GM12801 (cell line): ENCODE data around the gene SPON2.

ENCODE experiments used
- TF ChIP-seq, protein P1 (sequence below): IDR thresholded peaks from one replicate; pipeline ENCODE4 v1.5.1; 2011; ENCODE audit warnings: control low read depth; ENCODE audit not compliant: insufficient read length; ENCODE audit errors: extremely low read depth

The SPON2 gene

DNA sequence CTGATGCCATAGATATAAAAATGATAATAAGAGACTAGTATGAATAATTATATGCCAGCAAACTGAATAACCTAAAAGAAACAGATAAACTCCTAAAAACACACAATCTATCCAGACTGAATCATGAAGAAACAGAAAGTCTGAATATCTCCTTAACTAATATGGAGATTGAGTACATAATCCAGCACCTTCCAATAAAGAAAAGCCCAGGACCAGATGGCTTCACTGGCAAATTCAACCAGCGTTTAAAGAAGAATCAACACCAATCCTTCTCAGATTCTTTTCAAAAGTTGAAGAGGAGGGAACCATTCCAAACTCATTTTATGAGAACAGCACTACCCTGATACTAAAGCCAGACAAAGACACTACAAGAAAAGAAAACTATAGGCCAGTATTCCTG is 32.5 kb downstream of the SPON2 start:
- TF ChIP-seq, protein P1, sequence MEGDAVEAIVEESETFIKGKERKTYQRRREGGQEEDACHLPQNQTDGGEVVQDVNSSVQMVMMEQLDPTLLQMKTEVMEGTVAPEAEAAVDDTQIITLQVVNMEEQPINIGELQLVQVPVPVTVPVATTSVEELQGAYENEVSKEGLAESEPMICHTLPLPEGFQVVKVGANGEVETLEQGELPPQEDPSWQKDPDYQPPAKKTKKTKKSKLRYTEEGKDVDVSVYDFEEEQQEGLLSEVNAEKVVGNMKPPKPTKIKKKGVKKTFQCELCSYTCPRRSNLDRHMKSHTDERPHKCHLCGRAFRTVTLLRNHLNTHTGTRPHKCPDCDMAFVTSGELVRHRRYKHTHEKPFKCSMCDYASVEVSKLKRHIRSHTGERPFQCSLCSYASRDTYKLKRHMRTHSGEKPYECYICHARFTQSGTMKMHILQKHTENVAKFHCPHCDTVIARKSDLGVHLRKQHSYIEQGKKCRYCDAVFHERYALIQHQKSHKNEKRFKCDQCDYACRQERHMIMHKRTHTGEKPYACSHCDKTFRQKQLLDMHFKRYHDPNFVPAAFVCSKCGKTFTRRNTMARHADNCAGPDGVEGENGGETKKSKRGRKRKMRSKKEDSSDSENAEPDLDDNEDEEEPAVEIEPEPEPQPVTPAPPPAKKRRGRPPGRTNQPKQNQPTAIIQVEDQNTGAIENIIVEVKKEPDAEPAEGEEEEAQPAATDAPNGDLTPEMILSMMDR, result no peak

DNA sequence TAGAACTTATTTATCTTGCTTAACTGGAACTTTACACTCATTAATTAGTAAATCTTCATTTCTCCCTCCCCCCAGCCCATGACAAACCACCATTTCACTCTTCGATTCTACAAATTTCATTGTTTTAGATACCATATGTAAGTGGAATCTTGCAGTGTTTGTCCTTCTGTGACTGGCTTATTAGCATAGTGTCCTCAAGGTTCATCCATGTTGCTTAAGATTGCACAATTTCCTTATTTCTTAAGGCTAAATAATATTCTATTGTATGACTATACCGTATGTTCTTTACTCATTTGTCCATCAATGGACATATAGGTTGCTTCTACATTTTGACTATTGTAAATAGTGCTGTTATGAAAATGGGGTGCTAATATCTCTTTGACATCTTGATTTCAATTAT is 34.5 kb downstream of the SPON2 start:
- TF ChIP-seq, protein P1, result no peak

DNA sequence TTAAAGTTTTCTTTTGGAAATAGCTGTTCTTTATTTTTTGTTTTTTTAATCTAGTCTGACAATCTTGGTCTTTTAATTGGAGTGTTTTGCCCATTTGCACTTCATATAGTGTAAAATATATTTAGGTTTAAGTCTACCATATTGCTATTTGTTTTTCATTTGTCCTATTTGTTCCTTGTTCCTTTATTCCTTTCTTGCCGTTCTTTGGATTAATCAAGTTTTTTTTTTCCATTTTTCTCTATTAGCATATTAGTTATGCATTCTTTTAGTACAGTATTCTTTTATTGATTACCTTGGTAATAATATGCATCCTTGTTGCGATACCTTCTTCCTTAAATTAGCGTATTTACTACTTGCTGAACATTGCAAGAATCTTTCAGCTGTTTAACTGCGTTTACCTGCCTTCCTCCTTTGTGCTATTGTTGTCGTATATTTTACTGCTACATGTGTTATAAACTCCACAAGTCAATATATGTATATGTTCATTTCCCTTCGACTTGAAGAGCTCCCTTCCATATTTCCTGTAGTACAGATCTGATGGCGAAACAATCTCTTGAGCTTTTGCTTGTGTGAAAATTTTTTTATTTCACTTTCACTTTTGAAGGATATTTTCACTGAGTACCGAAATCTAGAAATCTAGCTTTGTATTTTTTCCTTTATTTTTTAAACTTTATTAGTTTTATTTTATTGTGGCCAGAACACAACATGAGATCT is 35.2 kb downstream of the SPON2 start:
- TF ChIP-seq, protein P1, result no peak

DNA sequence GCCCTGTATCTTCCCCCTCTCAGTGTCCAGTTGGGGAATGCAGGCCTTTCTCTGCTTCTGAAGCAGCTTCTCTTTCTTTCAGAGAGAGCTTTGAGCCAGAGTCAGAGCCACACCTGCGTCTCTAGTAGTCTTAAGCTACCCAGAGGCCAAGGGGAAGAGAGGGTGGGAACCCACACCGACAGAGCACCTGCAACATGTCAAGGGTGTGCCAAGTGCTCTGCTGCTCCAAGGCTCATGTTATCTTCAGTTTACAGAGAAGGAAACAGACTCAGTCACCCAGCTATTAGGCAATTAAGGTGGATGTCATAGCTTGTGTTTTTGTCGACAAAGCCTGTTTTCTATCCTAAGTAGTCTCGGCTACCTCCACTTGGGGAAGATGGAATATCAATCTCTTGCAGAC is 36.3 kb downstream of the SPON2 start:
- TF ChIP-seq, protein P1, result no peak

DNA sequence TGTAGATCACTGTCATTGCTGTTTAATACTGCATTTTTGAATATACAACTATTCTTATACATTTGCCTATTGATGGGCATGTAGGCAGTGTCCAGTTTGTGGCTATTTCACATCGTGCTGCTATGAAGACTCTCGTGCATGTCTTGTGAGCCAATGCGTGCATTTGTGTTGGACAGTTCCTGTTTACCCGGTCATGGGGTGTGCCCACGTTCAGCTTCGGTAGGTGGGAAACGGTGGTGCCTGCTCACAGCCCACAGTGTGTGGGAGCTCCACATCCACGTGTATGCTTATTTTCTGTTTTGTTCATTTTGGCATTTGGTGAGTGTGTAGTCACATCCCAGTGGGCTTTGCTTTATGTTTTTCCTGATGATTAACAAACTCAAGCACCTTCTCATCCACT is 39.4 kb downstream of the SPON2 start:
- TF ChIP-seq, protein P1, result no peak

DNA sequence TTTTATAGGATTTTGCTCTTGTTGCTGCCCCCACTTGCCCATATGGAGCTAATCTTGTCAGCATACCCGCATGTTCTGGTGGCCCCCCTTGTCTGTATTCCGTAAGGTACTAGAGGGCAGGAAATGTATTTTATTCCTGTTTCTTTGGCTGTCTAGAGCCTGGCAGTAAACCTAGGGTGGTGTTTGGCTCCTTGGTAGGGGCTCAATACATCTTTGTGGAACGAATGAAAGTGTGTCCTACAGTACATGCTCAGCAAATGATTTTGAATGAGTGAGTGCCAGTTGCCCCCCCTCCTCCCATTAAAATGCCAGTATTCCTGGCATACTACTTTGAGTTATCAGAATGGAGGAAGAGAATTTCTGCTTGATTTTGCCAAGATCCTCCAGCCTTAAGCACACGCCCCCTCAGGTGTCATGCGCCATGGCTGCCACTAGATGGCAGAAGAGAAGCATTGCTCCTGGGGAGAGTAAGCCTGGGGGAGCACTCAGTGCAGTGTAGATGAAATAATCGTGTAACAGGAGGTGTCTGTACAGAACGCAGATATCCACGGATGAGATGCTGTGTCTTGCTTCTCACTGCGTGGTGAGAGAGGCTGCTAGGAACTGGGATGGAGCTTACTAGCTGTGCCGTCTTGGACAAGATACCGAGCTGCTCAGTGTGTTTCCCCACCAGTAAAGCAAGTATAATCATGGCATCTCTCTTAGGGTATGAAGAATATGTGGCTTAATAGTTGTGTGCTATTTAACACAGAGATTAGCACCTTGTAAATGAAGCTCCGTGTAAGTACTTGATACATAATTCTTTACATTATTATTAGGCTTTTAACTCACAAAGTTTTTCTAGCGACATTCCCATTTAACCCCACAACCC is 41.8 kb downstream of the SPON2 start:
- TF ChIP-seq, protein P1, result peak; percentile 99

DNA sequence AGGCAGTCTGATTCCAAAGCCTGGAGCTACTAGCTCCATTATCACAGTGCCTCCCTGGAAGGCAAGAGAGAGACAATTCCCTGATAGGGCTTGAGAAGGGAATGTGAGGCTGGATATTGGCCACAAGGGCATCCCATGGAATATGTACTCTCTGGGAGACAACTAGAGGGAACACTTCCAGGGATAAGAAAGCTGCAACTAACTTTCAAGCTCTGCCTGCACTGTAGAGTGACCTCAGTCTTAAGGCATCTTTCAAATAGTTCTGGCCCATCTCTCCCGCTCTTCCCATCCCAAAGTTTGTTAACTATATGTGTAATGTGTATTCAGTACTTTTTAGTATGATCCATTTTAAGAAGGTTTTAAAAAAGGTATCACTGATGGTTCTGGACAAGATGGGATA is 45.9 kb downstream of the SPON2 start:
- TF ChIP-seq, protein P1, result no peak
